ENCODE data around the gene FUT7.

DNA sequence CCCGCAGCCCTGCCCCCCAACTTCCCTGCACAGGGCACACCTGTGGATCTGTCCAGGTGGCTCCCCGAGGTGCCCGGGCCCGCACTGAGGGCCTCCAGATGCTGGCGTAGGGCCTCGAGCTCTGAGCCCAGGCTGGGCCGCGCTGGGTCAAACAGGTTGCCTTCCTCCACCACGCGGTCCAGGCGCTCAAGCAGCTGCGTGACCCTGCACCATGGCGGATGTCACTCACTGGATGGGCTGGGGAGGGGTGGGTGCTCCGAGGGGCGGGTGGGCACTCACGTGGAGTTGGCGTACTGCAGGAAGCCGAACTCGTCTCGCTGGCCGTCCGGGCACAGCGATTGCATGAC is 9.3 kb downstream of the FUT7 start:
- TF ChIP-seq, protein P1, sequence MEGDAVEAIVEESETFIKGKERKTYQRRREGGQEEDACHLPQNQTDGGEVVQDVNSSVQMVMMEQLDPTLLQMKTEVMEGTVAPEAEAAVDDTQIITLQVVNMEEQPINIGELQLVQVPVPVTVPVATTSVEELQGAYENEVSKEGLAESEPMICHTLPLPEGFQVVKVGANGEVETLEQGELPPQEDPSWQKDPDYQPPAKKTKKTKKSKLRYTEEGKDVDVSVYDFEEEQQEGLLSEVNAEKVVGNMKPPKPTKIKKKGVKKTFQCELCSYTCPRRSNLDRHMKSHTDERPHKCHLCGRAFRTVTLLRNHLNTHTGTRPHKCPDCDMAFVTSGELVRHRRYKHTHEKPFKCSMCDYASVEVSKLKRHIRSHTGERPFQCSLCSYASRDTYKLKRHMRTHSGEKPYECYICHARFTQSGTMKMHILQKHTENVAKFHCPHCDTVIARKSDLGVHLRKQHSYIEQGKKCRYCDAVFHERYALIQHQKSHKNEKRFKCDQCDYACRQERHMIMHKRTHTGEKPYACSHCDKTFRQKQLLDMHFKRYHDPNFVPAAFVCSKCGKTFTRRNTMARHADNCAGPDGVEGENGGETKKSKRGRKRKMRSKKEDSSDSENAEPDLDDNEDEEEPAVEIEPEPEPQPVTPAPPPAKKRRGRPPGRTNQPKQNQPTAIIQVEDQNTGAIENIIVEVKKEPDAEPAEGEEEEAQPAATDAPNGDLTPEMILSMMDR (IDR thresholded peaks at IDR 0.05): no peak
- no peak for TF ChIP-seq EP300 (IDR thresholded peaks at IDR 0.05)
- no peak for TF ChIP-seq POLR2A (IDR thresholded peaks at IDR 0.05)

All from tibial nerve (tissue), 4 donors.